Activated naive CD8-positive, alpha-beta T cell treated with anti-CD3 and anti-CD28 coated beads, Interleukin-2, amount 50 U/mL, for 24 hours (primary cell): ENCODE results near the gene MED31.

Source experiments
- ATAC-seq: fragments of 150-1000 bp; cut with Tn5 transposase; one replicate; pipeline ENCODE4 v1.10.0; 2021
- DNase-seq: peaks from one replicate; pipeline ENCODE4 v3.0.0; 2021
- H3K27ac Mint-ChIP-seq: one replicate; pipeline ENCODE4 v1.8.0; 2021; ENCODE audit warnings: mild to moderate bottlenecking, mixed read lengths
- H3K27me3 Mint-ChIP-seq: one replicate; pipeline ENCODE4 v1.8.0; 2021; ENCODE audit warnings: mixed read lengths
- H3K36me3 Mint-ChIP-seq: one replicate; pipeline ENCODE4 v1.8.0; 2021; ENCODE audit warnings: low read depth, mixed read lengths
- H3K4me1 Mint-ChIP-seq: one replicate; pipeline ENCODE4 v1.8.0; 2021; ENCODE audit warnings: mixed read lengths
- H3K4me3 Mint-ChIP-seq: one replicate; pipeline ENCODE4 v1.8.0; 2021; ENCODE audit warnings: mild to moderate bottlenecking, moderate library complexity, mixed read lengths
- H3K9me3 Mint-ChIP-seq: one replicate; pipeline ENCODE4 v1.8.0; 2021; ENCODE audit warnings: mixed read lengths

The MED31 gene

GRCh38 chr17:6636616-6637457 is 14.6 kb downstream of the MED31 start:
- peaks cover 28% of the 10 kb centered on the region for H3K36me3 Mint-ChIP-seq
- H3K27ac Mint-ChIP-seq = no peak overlapping the region
- no peaks in the 10 kb centered on the region for H3K27me3 Mint-ChIP-seq
- H3K4me1 Mint-ChIP-seq = peaks cover 26% of the 10 kb centered on the region
- DNase-seq (no peak), ATAC-seq (no peak)
- H3K4me3 Mint-ChIP-seq = no peak overlapping the region
- H3K9me3 Mint-ChIP-seq = no peaks in the 10 kb centered on the region

GRCh38 chr17:6636105-6636504 is 15.3 kb downstream of the MED31 start:
- no peaks in the 10 kb centered on the region for H3K27me3 Mint-ChIP-seq
- H3K9me3 Mint-ChIP-seq = no peaks in the 10 kb centered on the region
- ATAC-seq = no peak
- H3K4me3 Mint-ChIP-seq = no peak overlapping the region
- peaks cover 20% of the 10 kb centered on the region for H3K4me1 Mint-ChIP-seq
- DNase-seq = no peak
- H3K27ac Mint-ChIP-seq = no peak overlapping the region
- H3K36me3 Mint-ChIP-seq = peaks cover 31% of the 10 kb centered on the region

GRCh38 chr17:6633263-6633662 is 18.1 kb downstream of the MED31 start:
- Mint-ChIP-seq H3K4me1 (peaks cover 6% of the 10 kb centered on the region), H3K27ac (no peak overlapping the region), H3K4me3 (no peak overlapping the region), H3K9me3 (no peaks in the 10 kb centered on the region), H3K36me3 (peaks cover 42% of the 10 kb centered on the region), H3K27me3 (no peaks in the 10 kb centered on the region)
- no peak for DNase-seq
- no peak for ATAC-seq

- H3K27ac Mint-ChIP-seq = no peak overlapping the region
- H3K9me3 Mint-ChIP-seq = no peaks in the 10 kb centered on the region
- peaks cover 46% of the 10 kb centered on the region for H3K36me3 Mint-ChIP-seq
- no peak for ATAC-seq
- DNase-seq = no peak
- no peak overlapping the region for H3K4me3 Mint-ChIP-seq
- no peaks in the 10 kb centered on the region for H3K4me1 Mint-ChIP-seq
- H3K27me3 Mint-ChIP-seq = no peaks in the 10 kb centered on the region
Observed at GRCh38 chr17:6632530-6632929, 18.9 kb downstream of the MED31 start.

GRCh38 chr17:6630390-6630789 is 21.0 kb downstream of the MED31 start:
- ATAC-seq = no peak
- no peak overlapping the region for H3K27ac Mint-ChIP-seq

GRCh38 chr17:6627019-6627418 is 24.4 kb downstream of the MED31 start:
- H3K36me3 Mint-ChIP-seq = peaks cover 38% of the 10 kb centered on the region
- DNase-seq = no peak
- no peak overlapping the region for H3K27ac Mint-ChIP-seq
- no peak for ATAC-seq
- H3K27me3 Mint-ChIP-seq = no peaks in the 10 kb centered on the region
- H3K4me1 Mint-ChIP-seq = no peaks in the 10 kb centered on the region
- H3K9me3 Mint-ChIP-seq = no peaks in the 10 kb centered on the region
- H3K4me3 Mint-ChIP-seq = no peak overlapping the region

More at GRCh38 chr17:6630390-6630789, 21.0 kb downstream of the MED31 start:
- H3K27me3 Mint-ChIP-seq = no peaks in the 10 kb centered on the region
- H3K9me3 Mint-ChIP-seq = no peaks in the 10 kb centered on the region
- H3K4me1 Mint-ChIP-seq = no peaks in the 10 kb centered on the region
- H3K36me3 Mint-ChIP-seq = peaks cover 55% of the 10 kb centered on the region
- no peak overlapping the region for H3K4me3 Mint-ChIP-seq
- no peak for DNase-seq

- ATAC-seq = no peak
Observed at GRCh38 chr17:6626616-6627015, 24.8 kb downstream of the MED31 start.

GRCh38 chr17:6623941-6624340 is 27.5 kb downstream of the MED31 start:
- no peak for ATAC-seq
- H3K27ac Mint-ChIP-seq = no peak overlapping the region
- no peak for DNase-seq
- no peaks in the 10 kb centered on the region for H3K27me3 Mint-ChIP-seq
- peaks cover 35% of the 10 kb centered on the region for H3K36me3 Mint-ChIP-seq
- no peak overlapping the region for H3K4me3 Mint-ChIP-seq
- no peaks in the 10 kb centered on the region for H3K4me1 Mint-ChIP-seq
- no peaks in the 10 kb centered on the region for H3K9me3 Mint-ChIP-seq

More at GRCh38 chr17:6626616-6627015, 24.8 kb downstream of the MED31 start:
- H3K9me3 Mint-ChIP-seq = no peaks in the 10 kb centered on the region
- no peak overlapping the region for H3K27ac Mint-ChIP-seq
- no peaks in the 10 kb centered on the region for H3K4me1 Mint-ChIP-seq
- H3K36me3 Mint-ChIP-seq = peaks cover 40% of the 10 kb centered on the region
- H3K4me3 Mint-ChIP-seq = no peak overlapping the region
- no peaks in the 10 kb centered on the region for H3K27me3 Mint-ChIP-seq
- no peak for DNase-seq

GRCh38 chr17:6611231-6611630 is 40.2 kb downstream of the MED31 start:
- H3K27ac Mint-ChIP-seq = no peak overlapping the region
- H3K36me3 Mint-ChIP-seq = peaks cover 26% of the 10 kb centered on the region
- no peaks in the 10 kb centered on the region for H3K27me3 Mint-ChIP-seq
- no peaks in the 10 kb centered on the region for H3K9me3 Mint-ChIP-seq
- DNase-seq (no peak), ATAC-seq (no peak)
- H3K4me3 Mint-ChIP-seq = no peak overlapping the region
- peaks cover 9% of the 10 kb centered on the region for H3K4me1 Mint-ChIP-seq

GRCh38 chr17:6610011-6610410 is 41.4 kb downstream of the MED31 start:
- no peak overlapping the region for H3K27ac Mint-ChIP-seq
- no peaks in the 10 kb centered on the region for H3K9me3 Mint-ChIP-seq
- ATAC-seq = no peak
- peaks cover 9% of the 10 kb centered on the region for H3K4me1 Mint-ChIP-seq
- no peak overlapping the region for H3K4me3 Mint-ChIP-seq
- H3K27me3 Mint-ChIP-seq = no peaks in the 10 kb centered on the region
- peaks cover 33% of the 10 kb centered on the region for H3K36me3 Mint-ChIP-seq
- DNase-seq = no peak

GRCh38 chr17:6608321-6608720 is 43.1 kb downstream of the MED31 start:
- no peak for DNase-seq
- H3K9me3 Mint-ChIP-seq = no peaks in the 10 kb centered on the region
- H3K27ac Mint-ChIP-seq = no peak overlapping the region
- H3K4me3 Mint-ChIP-seq = no peak overlapping the region
- peaks cover 6% of the 10 kb centered on the region for H3K4me1 Mint-ChIP-seq
- ATAC-seq = no peak
- H3K36me3 Mint-ChIP-seq = peaks cover 29% of the 10 kb centered on the region
- no peaks in the 10 kb centered on the region for H3K27me3 Mint-ChIP-seq

- H3K4me1 Mint-ChIP-seq = peaks cover 6% of the 10 kb centered on the region
Observed at GRCh38 chr17:6605142-6605541, 46.3 kb downstream of the MED31 start.

GRCh38 chr17:6603744-6604325 is 47.6 kb downstream of the MED31 start:
- no peak for ATAC-seq
- Mint-ChIP-seq H3K9me3 (no peaks in the 10 kb centered on the region), H3K4me1 (no peaks in the 10 kb centered on the region), H3K36me3 (peaks cover 26% of the 10 kb centered on the region), H3K27ac (no peak overlapping the region), H3K4me3 (no peak overlapping the region), H3K27me3 (no peaks in the 10 kb centered on the region)
- DNase-seq = no peak

More at GRCh38 chr17:6605142-6605541, 46.3 kb downstream of the MED31 start:
- H3K36me3 Mint-ChIP-seq = peaks cover 24% of the 10 kb centered on the region
- ATAC-seq = no peak
- no peaks in the 10 kb centered on the region for H3K27me3 Mint-ChIP-seq
- DNase-seq = no peak
- no peaks in the 10 kb centered on the region for H3K9me3 Mint-ChIP-seq
- H3K27ac Mint-ChIP-seq = no peak overlapping the region
- no peak overlapping the region for H3K4me3 Mint-ChIP-seq

GRCh38 chr17:6602141-6602540 is 49.3 kb downstream of the MED31 start:
- H3K27ac Mint-ChIP-seq = no peak overlapping the region
- no peaks in the 10 kb centered on the region for H3K9me3 Mint-ChIP-seq
- ATAC-seq (no peak), DNase-seq (no peak)
- no peaks in the 10 kb centered on the region for H3K27me3 Mint-ChIP-seq
- H3K36me3 Mint-ChIP-seq = peaks cover 26% of the 10 kb centered on the region
- no peaks in the 10 kb centered on the region for H3K4me1 Mint-ChIP-seq
- no peak overlapping the region for H3K4me3 Mint-ChIP-seq

- no peak for ATAC-seq
- no peak overlapping the region for H3K27ac Mint-ChIP-seq
- no peak overlapping the region for H3K4me3 Mint-ChIP-seq
- peaks cover 30% of the 10 kb centered on the region for H3K36me3 Mint-ChIP-seq
- H3K9me3 Mint-ChIP-seq = no peaks in the 10 kb centered on the region
- H3K27me3 Mint-ChIP-seq = no peaks in the 10 kb centered on the region
- H3K4me1 Mint-ChIP-seq = no peaks in the 10 kb centered on the region
- DNase-seq = no peak
Observed at GRCh38 chr17:6599364-6599763, 52.0 kb downstream of the MED31 start.
